HG03045 (cell line): ENCODE data around the gene EXOC6.

Experiments
- ATAC-seq: cut with Tn5 transposase; IDR thresholded peaks from one replicate; pipeline ENCODE4 v1.9.1; 2021; ENCODE audit warnings: mild to moderate bottlenecking, moderate library complexity; ENCODE audit not compliant: unreplicated experiment

Gene EXOC6

GRCh38 chr10:92832998-92833650 lies 15.2 kb upstream of the EXOC6 start:
- ATAC-seq: no peak

DNA sequence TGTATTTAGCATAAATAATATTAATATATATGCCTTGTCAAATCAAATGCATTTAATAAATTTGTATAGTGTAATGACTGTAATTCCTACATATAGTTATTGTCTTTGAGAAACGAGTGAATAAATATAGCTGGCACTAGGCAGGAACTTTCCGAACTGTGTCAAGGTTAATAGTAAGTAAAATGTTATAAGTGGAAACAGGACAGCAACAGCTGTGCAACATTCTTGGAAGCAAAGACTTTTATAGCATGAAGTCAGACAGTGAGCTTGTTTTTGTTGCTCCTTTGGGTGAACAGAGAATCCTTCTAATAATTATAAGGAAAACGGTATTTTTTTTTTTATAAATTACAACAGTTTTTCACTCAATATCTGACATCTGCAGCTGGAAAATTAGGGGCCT lies 14.0 kb upstream of the EXOC6 start:
- no peak for ATAC-seq

DNA sequence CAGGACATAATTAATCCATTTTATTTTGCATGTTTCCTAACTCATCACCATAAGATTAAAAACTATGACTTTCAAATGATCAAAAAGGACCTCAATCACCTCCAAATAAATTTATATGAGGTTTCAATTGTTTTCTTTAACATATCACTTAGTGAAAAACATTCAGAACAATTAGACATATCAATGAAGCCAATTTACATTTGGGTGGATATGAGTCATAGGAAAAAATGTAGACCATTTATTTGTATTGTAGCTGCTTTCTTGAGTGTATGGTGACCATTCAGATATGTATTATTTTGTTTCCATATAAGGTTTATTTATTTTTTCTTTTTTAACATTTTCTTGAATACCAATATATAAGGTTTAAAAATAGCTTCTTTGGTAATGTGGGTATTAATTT lies 13.3 kb upstream of the EXOC6 start:
- ATAC-seq: no peak

- no peak for ATAC-seq
Measured at GRCh38 chr10:92837456-92837855, 10.9 kb upstream of the EXOC6 start.

DNA sequence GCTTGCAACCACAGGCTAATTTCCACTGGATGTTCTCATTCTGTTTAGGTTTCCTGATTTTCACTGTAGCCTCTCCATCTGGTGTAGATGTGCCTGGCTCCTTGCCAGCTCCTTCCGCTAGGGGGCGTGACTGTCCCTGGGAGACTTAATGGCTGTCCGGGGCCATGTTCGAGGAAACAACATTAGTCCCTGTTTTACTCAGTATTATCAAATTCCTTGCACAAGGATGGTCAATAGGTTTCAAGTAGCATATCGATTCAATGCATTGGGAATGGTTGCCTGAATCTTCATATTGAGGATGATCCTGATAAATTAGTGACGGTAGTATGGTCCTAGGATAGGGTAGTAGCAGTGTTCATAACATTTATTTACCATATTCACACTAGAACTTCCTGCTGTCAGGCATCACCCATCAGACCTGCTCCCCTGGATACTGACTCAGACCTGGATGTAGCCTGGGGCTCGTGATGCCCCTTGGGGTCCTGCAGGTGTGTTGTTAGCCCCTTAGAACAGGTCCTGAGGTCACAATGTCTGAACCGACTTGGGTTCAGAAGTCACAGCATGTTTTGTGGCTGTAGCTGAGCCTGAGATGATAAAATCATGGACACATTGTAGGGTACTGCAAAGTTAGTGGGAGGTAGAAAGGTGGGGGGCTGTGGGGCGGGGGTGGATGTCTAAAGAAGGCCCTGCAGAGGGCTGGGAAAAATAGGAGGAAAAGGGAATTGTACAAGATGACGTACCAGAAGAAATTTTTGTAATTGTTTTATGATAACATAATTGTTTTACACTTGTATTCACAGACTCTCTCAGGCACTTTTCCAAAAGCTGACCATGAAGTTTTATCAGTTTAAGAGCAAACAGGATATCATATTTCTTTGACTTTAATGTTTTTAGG lies 8.9 kb upstream of the EXOC6 start:
- no peak for ATAC-seq

DNA sequence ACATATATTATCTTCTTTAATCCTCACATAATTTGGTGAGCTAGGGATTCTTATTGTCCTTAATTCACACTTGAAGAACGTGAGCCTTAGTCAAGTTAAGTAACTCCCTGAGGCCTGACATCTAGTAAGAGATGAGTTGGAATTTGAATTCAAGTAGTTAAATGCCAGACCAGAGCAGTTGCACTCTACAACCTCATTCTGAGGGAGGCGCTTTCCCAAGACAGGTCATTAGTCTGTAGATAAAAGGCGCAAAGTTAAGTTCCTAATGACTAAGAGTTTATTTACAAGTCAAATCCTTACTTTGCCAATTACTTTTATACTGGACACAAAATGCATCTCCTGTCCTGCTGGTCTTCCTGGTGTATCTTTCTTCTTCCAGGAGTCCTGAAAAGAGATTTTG lies 3.6 kb upstream of the EXOC6 start:
- no peak for ATAC-seq

- no peak for ATAC-seq
Measured at GRCh38 chr10:92845921-92846320, 2.4 kb upstream of the EXOC6 start.

GRCh38 chr10:92846344-92846743 lies 2.0 kb upstream of the EXOC6 start:
- ATAC-seq: no peak

DNA sequence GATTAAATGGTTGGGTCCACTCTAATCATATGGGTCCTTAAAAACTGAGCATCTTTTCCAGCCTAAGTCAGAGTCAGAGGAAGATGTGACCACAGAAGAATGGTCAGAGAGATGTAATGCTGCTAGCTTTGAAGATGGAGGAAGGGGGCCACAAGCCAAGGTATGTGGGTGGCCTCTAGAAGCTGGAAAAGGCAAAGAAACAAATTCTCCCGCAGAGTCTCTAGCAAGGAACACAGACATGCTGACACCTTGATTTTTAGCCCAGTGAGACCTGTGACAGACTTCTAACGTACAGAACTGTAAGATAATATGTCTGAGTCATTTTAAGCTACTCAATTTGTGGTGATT lies 1.5 kb upstream of the EXOC6 start:
- ATAC-seq: no peak

DNA sequence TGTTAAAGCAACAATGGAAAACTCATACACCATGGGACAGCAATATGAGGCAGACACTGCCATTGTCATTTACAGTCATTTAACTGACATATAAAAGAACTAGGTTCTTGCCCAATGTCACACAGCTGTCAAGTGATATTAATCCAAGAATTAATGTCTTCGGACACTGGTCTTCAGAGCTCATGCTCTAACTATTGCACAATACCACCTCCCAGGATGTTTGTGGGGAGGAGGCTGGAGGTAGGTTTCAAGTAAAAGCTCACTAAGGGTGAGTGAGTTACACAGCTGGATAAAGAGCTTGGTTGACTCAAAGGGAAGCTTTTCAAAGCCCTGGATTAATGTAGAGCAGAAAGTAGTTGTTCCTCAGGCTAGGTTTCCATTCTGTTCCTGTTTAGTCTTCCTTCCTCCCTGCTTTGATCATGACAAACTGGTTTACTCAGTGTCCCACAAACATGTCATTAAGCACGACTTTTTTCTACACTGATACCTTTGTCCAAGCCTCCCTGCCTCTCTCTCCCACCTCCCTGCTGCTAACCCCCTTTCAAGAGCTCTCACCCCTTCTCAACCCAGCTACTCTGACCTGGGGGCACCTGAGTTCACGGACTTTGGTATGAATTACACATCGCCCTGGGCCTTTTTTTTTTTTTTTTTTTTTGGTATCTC lies 987 bp upstream of the EXOC6 start:
- no peak for ATAC-seq

DNA sequence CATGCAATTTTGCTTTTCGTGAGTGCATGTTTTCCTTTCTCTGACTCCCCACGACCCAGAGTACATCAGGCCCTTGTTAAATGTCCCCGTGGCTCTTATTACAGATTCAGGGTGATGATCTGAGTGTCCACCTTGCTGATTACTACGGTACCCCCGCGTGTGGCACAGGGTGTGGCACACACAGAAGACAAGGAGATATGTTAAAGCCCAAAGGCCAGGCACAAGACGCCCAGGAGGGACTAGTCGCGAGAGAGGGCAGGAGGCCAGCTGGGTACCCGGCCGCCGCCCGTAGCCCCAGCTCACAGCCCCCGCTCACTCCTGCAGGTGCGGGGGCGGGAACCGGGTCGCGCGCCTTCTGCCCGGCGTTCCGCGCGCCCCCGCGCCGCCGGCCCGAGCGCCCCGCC lies 281 bp upstream of the EXOC6 start:
- ATAC-seq: no peak

GRCh38 chr10:92849234-92849525 lies 860 bp downstream of the EXOC6 start:
- no peak for ATAC-seq

DNA sequence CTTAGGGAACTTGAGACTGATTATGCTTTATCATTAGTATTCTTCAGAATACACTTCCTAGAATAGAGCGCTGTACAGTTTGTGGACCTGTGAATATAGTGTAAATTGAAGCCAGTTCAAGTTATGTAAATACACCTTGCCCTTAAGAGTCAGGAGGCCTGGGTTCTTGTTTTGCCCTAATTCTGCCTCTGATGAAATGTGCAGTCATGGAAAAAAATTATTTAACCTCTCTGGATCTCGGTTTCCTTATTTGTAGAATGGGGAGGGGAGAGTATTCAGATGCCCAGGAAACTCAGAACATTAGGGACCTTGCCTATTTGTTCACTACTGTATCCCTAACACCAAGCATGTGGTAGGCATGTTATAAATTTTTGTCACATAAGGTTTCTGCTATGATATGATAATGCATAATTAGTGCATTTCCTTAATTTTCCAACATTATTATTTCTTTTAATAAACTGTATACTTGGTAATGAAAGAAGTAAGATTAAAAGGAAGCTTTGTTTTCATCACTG lies 1.3 kb downstream of the EXOC6 start:
- no peak for ATAC-seq

DNA sequence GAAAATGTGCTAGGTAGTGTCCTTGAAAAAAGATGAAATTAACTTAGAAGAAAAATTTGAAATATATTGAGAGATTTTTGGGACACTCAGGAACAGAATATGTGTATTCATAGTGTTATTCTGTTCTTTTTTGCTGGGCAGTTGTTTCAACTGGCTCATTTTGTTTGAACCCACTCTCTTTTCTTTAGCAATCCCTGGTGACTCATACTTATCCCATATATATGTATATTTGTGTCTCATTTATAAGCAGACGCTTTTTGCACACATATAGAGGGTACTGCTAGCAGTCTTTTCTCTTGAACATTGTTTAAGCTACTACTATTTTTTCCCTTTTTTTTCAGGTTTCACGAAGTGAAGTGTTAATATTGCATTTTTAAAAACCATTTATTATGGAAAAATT lies 1.9 kb downstream of the EXOC6 start:
- ATAC-seq: no peak

DNA sequence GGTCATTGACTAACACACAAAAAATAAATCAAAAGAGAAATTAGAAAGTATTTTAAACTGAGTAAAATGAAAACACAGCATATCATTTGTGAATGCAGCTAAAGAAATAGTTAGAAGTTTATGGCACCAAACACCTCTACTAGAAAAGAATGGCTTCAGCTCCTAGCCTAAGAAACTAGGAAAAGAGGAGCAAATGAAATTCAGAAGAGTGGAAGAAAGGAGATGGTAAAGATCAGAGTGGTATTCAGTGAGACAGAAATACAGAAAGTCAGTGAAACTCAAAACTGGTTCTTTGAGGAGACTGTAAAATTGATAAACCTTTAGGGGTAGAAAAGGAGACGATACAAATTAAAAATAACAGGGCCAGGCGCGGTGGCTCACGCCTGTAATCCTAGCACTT lies 2.7 kb downstream of the EXOC6 start:
- ATAC-seq: no peak

DNA sequence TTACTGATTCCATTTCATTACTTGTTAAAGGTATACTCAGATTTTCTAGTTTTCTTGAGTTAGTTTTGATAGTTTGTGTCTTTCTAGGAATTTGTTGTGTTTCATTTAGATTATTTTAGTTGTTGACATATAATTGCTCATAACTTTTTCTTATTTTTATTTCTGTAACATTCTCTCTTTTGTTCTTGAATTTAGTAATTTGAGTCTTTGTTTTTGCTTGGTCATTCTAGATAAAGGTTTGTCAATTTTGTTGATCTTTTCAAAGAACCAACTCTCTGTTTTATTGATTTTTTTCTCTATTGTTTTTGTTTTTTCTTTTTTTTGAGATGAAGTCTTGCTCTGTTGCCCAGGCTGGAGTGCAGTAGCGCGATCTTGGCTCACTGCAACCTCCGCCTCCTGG lies 7.2 kb downstream of the EXOC6 start:
- ATAC-seq: no peak

DNA sequence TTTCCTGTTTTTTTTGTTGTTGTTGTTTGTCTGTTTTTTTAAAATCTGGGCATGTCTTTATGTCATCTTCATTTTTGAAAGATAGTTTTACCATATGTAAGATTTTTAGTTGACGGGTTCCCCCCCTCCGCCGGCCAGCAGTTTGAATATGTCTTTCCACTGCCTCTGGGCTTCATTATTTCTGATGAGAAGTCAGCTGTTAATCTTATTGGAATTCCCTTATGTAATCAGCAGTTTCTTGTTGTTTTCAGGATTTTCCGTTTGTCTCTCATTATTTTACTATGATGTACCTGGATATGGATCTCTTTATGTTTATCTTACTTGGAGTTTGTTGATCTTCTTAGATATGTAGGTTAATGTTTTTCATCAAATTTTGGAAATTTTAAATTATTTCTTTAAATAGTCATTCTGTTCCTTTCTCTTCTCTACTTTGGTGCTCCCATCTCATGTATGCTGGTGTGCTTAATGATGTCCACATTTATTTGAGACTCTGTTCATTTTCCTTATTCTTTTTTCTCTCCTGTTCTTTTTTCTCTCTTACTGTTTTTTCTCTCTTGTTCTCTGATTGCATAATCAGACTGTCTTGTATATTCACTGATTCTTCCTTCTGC lies 9.7 kb downstream of the EXOC6 start:
- ATAC-seq: no peak

DNA sequence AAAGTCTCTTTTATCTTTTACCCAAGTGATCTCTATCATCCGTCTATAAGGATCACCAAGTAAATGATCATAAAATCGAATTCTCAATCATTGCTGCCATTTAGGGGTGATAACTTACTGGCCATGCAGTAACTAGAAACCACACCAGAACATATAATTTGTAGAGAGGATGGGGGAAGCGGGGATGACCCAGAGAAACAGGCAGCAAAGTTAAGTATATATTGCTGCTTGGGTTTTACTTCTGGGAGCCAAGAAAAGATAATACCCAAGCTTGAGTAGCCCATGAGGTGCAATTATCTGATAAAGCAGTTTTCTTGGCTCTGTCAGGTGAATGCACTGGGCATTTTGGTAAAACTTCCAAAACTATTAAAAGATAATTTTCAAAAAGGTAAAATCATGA lies 18.9 kb downstream of the EXOC6 start:
- no peak for ATAC-seq

DNA sequence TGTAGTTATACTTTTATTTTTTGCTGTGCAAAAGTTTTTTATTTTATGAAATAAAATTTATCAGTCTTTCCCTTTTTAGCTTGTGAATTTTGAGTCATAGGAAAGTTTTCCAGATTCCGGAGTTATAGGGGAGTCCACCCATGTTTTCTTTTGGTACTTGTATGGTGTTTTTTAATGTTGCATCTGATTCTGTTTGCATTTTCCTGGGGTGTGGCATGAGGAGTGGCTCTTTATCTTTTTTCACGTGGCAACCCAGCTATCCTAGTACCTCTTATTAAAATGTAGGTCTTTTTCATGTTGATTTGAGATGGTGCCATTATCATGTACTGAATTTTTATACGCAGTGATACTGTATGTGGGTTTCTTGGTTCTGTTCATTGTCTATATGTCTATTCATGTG lies 19.7 kb downstream of the EXOC6 start:
- no peak for ATAC-seq

DNA sequence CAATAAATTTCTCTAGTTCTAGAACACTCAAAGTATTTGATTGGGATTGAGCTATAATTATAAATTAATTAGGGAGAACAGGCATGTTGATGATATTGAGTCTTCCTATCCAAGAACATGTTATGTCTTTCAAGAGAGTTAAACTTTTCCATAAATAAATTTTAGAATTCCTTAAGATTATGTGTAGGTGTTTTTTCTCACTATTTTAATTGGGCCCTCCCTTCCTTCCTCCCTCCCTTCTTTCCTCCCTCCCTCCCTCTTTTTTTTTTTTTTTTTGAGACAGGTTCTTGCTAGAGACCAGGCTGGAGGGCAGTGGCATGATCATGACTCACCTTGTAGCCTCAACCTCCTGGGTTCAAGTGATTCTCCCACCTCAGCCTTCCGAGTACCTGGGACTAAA lies 20.2 kb downstream of the EXOC6 start:
- no peak for ATAC-seq

DNA sequence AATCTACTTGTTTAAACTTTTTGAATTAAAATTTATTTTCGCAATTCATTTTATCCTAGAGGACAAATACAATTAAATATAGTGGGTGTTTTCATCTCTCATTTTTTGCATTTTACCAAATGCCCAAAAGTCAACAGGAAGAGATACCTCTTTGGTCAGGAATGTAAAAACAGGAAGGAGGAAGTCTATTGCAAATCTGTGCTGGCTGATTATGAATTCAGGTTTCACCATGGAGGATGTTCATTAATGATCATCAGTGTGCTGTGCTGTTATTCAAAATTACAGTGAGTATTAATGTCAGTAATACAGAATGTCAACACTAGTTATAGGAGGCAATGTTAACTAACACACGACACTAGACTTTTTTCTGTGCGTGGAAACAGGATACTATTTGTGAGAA lies 24.7 kb downstream of the EXOC6 start:
- ATAC-seq: no peak
